C4-2B (cell line): ENCODE measurements around the gene UNC5C.

Experiments used
- ZFX ChIP-seq: fragments of 450-650 bp; IDR thresholded peaks from 2 replicates; pipeline ENCODE4 v1.6.1; 2017
- TF ChIP-seq, protein P1 (sequence below): fragments of 450-650 bp; conservative IDR thresholded peaks from 2 replicates; pipeline ENCODE4 v1.5.1; 2017; ENCODE audit warnings: mild to moderate bottlenecking

DNA sequence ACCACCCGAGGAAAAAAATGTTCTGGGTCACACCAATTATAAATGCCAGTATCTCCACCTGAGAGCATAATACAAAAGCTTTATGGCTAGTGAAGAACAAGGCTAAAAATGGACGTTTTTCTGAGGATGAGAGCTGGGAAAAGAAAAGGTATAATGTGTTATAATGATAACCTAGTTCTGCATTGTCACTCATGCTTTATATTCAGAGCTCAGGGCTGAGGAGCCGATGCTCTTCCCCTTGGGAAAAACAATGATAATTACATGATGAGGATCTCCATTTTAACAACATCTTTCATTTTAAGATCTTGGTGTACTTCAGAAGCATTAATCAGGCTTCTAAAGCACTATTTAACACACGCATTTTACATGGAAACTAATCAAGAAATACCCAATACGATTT lies 333.7 kb downstream of the UNC5C start:
- TF ChIP-seq, protein P1, sequence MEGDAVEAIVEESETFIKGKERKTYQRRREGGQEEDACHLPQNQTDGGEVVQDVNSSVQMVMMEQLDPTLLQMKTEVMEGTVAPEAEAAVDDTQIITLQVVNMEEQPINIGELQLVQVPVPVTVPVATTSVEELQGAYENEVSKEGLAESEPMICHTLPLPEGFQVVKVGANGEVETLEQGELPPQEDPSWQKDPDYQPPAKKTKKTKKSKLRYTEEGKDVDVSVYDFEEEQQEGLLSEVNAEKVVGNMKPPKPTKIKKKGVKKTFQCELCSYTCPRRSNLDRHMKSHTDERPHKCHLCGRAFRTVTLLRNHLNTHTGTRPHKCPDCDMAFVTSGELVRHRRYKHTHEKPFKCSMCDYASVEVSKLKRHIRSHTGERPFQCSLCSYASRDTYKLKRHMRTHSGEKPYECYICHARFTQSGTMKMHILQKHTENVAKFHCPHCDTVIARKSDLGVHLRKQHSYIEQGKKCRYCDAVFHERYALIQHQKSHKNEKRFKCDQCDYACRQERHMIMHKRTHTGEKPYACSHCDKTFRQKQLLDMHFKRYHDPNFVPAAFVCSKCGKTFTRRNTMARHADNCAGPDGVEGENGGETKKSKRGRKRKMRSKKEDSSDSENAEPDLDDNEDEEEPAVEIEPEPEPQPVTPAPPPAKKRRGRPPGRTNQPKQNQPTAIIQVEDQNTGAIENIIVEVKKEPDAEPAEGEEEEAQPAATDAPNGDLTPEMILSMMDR = no peak
- TF ChIP-seq ZFX = no peak
